GM18511 (cell line): ENCODE measurements around the gene OSM.
"Not testable (repeated sequence)": the region's sequence is repeated elsewhere in the genome, so short reads cannot be mapped to it uniquely, and the experiment has no call there.

Source experiments
- ATAC-seq: cut with Tn5 transposase; IDR thresholded peaks from one replicate; pipeline ENCODE4 v1.9.1; 2021; ENCODE audit warnings: mild to moderate bottlenecking, moderate library complexity; ENCODE audit not compliant: unreplicated experiment

The OSM gene

DNA sequence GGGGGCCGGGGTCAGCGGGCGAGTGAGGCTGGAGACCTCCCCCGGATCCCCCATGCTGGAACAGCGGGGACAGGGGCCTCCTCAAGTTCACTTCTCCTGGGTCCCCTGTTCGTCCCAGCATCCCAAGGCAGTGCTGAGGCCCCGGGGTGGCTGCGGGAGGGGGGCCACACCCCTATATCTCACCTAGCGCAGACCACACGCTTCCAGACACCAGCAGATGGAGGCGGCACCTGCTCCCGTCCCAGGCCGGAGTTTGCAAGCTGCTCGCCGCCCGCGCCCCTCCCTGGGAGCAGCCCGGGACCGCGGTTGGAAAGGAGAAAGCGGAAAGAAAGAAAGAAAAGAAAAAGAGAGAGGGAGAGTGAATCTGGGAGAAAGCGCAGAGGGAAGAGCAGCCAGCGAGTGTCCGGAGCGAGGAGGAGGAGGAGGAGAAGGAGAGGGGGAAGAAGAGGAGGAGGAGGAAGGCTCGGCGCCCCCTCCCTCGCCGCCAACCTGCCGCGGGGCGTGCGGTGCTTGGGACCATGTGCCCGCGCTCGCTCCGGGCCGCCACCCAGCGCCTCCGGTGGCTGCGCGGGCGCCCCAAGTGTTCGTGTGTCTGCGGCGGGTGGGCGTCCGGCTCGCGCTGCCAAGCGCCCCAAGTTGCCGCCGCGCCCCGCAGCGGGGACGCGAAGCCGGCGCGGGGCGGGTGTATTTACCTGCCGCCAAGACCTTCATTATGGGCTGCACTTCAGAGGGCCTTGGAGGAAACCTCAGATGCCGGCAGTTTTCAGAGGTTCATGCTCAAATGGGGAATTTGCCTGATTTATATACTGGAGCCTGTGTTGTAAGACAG is 20.5 kb downstream of the OSM start, which contains the start of gene LIF:
LIF (minus strand) TSS at position 775 of the 829 bp plus-strand sequence; CDS start at position 711, 64 bp downstream.
- ATAC-seq = no peak

DNA sequence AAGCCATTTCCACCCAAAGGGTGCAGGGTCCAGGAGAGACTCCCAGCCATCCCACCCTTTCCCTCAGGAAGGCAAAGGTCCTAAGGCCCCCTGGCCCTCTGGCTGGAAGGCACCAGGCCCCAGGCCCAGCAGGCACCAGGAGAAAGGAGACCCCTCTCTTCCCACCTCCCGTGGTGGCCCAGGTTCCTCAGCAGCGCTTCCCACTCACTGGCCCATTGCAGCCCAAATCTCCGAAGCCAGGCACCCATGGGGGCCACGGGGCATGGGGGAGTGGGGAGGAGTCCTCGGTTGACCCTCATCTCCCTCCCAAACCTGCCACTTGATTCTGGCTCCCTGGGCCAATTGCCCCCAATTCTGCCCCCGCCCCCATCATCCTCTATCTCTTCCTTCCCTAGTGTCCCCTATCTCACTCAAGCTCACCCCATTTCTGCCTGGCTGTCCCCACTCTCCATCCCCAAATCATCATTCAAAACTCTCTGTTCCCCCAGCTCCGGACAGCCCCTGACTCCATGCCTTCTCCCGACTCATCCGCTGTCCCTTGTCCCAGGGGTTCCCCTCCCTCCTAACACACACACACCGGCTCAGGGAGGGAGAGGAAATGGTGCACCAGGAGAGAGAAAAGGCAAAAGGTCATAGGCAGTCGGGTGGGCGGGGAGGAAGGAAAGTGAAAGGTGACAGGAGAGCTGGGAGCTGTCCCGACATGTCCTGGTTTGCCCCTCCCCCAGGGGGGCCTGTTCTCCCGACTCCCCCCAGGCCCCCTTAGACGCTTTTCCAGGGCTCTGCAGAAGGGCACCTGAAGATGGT is 21.3 kb downstream of the OSM start:
- ATAC-seq = no peak

DNA sequence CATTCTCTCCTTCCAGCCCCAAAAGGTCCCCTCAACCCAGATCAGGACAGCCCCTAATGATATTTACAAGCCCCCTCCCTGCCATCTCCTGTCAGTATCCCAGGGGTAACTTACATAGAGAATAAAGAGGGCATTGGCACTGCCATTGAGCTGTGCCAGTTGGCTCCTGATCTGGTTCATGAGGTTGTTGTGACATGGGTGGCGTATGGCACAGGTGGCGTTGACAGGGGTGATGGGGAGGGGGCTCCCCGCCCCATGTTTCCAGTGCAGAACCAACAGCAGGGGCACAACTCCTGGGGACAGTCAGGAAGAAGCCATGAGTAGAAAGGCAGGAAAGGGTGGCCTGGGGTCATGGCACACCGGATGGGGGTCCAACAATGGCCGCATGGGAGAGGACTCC is 22.0 kb downstream of the OSM start:
- no peak for ATAC-seq

DNA sequence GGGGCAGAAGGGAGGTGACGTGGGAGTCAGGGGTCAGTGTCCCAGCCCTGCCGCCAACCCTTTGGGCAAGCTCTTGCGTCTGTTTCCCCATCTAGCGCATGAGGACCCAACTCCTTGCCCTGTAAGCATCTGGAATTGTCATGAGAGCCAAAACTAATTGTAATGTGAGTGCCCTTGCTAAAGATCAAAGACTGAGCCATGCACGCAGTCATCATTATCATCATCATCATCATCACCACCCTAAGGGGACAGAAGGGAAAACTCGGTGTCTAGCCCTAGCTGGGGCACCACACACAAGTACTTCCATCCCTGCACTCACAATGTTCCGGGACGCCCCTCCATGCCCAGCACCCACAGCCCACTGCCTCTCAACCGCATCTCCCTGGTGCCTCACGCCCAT is 22.6 kb downstream of the OSM start:
- no peak for ATAC-seq

DNA sequence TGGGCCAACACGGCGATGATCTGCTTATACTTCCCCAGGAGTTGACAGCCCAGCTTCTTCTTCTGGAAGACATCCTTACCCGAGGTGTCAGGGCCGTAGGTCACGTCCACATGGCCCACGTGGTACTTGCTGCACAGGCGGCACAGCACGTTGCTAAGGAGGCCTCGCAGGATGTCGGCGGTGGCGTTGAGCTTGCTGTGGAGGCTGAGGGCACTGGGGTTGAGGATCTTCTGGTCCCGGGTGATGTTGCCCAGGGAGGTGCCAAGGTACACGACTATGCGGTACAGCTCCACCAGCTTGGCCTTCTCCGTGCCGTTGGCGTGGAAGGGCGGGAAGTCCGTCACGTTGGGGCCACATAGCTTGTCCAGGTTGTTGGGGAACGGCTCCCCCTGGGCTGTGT is 23.0 kb downstream of the OSM start:
- ATAC-seq = no peak

- no peak for ATAC-seq
Observed at GRCh38 chr22:30241576-30242371, 24.9 kb downstream of the OSM start.

- no peak for ATAC-seq
Observed at GRCh38 chr22:30240541-30241417, 25.9 kb downstream of the OSM start.

- no peak for ATAC-seq
Observed at GRCh38 chr22:30239488-30240405, 26.9 kb downstream of the OSM start.

DNA sequence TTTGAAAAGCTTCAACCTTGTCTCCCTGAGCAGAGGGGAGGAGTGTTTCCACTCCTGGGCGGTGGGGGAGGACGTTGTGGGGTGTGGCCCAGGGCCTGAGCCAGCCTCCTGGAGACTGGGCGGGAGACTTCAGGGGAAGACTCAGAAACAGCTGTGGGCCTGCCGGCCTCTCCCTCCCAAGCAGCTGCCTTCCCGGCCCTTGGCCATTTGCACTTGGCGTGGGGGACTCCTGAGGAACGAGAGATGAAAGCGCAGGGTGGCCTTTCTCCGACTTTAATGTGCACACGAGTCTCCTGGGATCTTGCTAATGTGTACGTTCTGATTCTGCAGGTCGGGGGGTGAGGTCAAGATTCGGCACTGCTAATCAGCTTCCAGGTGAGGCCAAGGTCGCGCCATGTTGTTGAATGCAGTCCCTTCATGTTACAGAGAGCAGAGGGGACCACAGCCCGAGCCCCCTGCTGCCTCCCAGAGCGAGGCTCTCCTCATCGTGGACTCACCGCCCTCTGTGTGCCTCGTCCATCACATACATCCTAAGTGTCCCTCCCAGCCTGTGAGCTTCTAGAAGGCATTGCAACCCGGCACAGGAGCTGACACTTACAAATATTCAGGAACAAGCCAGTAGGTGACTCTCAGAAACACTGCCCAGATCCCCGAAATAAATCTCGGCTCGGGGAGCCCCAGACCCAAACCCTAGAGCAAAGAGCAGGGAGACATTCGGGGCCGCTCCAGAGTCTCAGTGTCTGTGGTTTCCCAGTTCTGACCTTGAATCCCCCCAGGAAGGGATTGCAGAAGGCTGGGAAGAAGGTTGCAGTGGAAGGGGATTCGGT is 27.8 kb downstream of the OSM start:
- ATAC-seq = no peak

GRCh38 chr22:30238136-30238535 is 28.5 kb downstream of the OSM start:
- no peak for ATAC-seq

GRCh38 chr22:30236875-30237274 is 29.8 kb downstream of the OSM start:
- no peak for ATAC-seq

GRCh38 chr22:30235687-30236170 is 30.9 kb downstream of the OSM start:
- no peak for ATAC-seq

DNA sequence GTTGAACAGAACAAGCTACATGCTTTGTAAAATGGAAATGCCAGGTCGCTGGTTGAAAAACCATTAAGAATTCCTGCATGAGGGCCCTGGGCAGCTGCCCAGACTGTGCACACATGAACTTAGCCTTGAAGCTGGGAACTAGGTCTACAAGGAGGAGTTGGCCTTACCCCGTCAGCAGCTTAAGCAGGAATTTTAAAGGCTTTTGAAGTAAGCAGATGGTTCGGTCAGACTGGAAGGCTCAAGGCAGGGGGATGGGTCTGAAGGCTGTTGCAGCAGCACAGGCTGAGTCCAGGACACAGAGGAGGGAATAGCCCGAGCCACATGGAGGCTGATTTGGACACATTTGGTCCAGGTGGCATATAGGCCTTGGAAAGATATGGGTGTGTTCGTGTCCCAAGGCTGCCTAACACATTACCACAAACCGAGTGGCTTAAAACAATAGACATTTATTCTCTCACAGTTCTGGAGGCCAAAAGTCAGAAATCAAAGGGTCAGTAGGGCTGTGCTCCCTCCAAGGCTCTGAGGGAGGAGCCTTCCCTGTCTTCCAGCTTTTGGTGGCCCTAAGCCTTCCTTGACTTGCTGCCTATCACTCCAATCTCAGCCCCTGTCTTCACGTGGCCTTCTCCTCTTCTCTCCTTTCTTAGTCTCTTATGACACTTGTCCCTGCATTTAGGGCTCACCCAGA is 31.7 kb downstream of the OSM start:
- no peak for ATAC-seq

- not testable (repeated sequence) for ATAC-seq
Observed at GRCh38 chr22:30234325-30234724, 32.3 kb downstream of the OSM start.

DNA sequence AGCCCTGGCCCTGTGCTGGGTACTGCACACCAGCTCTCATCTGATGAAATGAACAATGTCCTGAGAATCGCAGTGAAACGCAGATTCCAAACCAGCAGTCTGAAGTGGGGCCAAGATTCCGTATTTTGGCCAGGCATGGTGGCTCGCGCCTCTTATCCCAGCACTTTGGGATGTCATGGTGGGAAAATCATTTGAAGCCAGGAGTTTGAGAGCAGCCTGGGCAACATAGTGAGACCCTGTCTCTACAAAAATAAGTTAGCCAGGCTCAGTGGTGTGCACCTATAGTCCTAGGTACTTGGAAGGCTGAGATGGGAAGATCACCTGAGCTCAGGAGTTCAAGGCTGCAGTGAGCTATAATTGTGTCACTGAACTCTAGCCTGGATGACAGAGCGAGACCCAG is 33.1 kb downstream of the OSM start:
- ATAC-seq = no peak

GRCh38 chr22:30232716-30233218 is 33.9 kb downstream of the OSM start:
- no peak for ATAC-seq

DNA sequence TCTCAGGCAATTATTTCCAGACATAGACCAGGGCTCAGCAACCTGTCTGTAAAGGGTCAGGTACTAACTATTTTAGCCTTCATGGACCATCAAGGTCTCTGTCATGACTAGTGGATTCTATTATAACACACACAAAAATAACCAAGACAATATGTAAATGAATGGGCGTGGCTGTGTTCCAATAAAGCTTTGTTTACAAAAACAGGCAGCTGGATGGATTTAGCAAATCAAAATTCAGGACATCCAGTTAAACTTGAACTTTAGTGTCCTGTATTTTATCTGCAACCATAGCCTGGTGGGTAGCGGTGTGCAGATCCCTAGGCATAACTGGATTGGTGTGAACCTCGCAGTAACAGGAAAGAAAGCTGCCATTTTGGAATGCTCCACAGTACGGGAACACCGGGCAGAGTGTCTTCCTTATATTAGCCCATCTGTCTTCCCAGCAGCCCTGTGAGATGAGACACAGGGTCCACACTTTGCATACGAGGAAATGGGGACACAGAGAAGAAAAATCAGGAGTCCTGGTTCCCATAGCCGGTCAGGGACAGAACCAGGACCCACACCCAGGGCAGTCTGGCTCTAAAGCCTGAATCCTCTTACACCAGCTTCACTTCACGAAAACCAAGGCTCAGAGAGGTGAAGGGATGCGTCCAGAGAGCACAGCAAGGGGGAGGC is 35.7 kb downstream of the OSM start:
- ATAC-seq = no peak
